Hindlimb muscle (tissue), 1 donor: Measurements from ENCODE around the gene HVCN1. TPM values are rescaled to one million over a fixed set of nuclear protein-coding genes. Genes with fewer than 3 reads are reported as not detected.
"Not testable (repeated sequence)": the region's sequence is repeated elsewhere in the genome, so short reads cannot be mapped to it uniquely, and the experiment has no call there.

Source experiments
- DNase-seq: peaks from one replicate; pipeline ENCODE4 v3.0.0-alpha.2; 2013
- polyA plus RNA-seq: library from polyadenylated mRNA; unstranded; fragments of 120-200 nt; gene quantifications from one replicate; pipeline ENCODE4 v1.2.1, GENCODE V29; 2013; ENCODE audit not compliant: insufficient read length

The HVCN1 gene
- polyA plus RNA-seq, 1 donor: 4.4 TPM

DNA sequence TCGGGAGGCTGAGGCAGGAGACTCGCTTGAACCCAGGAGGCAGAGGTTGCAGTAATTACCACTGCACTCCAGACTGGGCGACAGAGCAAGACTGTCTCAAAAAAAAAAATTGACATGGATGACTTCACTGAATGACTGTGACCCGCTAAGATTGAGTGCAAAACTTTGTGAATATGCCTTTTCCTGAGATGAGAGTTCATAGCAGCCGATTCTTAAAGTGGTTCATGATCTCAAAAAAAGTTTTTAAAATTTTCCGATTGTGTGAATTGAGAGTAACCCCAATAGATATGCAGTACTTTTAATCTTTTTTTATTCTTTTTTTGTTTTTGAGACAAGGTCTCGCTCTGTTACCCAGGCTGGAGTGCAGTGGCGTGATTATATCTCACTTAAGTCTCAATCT, 73.7 kb downstream of the HVCN1 start:
- no peak for DNase-seq

DNA sequence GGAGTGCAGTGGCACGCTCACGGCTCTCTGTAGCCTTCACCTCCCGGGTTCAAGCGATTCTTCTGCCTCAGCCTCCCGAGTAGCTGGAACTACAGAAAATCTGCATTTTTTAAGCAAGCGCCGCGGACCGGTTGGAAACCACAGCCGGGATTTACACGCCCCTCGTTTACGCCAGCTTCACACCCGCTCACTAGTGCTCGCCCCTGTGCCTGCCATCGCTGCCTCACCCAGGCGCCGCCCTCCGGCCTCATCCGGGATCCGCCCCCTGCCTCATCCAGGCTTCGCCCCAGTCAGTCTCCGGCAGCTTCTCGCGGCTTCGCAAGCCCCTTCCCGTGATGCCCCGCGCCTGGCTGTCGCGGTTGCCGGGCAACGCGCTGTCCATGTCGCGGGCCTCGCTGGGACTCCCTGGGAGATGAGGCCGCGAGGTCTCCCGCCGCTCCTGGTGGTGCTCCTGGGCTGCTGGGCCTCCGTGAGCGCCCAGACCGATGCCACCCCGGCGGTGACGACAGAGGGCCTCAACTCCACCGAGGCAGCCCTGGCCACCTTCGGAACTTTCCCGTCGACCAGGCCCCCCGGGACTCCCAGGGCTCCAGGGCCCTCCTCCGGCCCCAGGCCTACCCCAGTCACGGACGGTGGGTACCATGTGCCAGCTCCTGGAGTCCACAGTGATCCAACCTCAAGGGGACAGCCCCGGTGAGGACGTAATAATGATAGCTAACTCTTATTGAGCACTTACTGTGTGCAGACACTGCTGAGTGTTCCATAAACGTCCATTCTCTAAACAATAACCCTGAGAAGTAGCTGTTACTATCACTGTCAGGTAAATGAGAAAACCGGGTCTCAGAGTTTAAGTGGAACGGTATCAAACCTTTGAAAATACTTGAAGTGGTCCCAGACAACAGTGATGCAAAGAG, 74.9 kb downstream of the HVCN1 start, which contains the start of gene TCTN1:
TSS of gene TCTN1 (plus strand) at position 359 of the 914 bp plus-strand sequence. CDS start at position 413, 54 bp downstream.
- peak; percentile 93 for DNase-seq

GRCh38 chr12:110613071-110613770, 75.7 kb downstream of the HVCN1 start:
- DNase-seq: peak; percentile 38

- no peak for DNase-seq
Observed at GRCh38 chr12:110606253-110606611, 82.7 kb downstream of the HVCN1 start.

GRCh38 chr12:110602085-110602814, 86.7 kb downstream of the HVCN1 start:
- DNase-seq: not testable (repeated sequence)

GRCh38 chr12:110600254-110600653, 88.7 kb downstream of the HVCN1 start:
- peak; percentile 28 for DNase-seq

- no peak for DNase-seq
Observed at GRCh38 chr12:110599334-110599733, 89.6 kb downstream of the HVCN1 start.

Other genes starting within 250 kb of the HVCN1 start
- 113 TPM for gene ARPC3, start 238.8 kb downstream of the HVCN1 start, polyA plus RNA-seq
- 24.3 TPM for gene GPN3, start 220.9 kb downstream of the HVCN1 start, polyA plus RNA-seq
- gene FAM216A, start 220.3 kb downstream of the HVCN1 start, polyA plus RNA-seq: 13.9 TPM
- 112 TPM for gene VPS29, start 187.0 kb downstream of the HVCN1 start, polyA plus RNA-seq
- 2.7 TPM for gene RAD9B, start 186.8 kb downstream of the HVCN1 start, polyA plus RNA-seq
- 10.5 TPM for gene PPTC7, start 105.8 kb downstream of the HVCN1 start, polyA plus RNA-seq
- gene TCTN1, start 75.0 kb downstream of the HVCN1 start, polyA plus RNA-seq: 21.5 TPM
- gene PPP1CC, start 53.8 kb upstream of the HVCN1 start, polyA plus RNA-seq: 108 TPM
- gene CCDC63, start 157.9 kb upstream of the HVCN1 start, polyA plus RNA-seq: not detected
- gene MYL2, start 231.5 kb upstream of the HVCN1 start, polyA plus RNA-seq: 811 TPM